Measurements from ENCODE around the gene GTF2A1.

DNA sequence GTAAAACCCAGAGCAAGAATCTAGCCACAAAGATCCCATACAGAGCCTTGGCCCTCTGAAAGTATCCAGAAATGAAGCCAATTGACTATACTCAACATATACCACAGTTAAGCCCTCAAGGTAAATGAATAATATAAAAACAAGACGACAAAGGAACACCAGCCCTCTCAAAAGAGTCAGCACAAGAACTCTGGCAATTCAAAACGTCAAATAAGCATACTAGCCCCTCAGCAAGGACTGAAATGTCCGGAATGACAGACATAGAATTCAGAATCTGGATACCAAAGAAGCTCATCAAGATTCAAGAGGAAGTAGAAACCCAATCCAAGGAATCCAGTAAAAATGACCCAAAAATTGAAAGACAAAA, 49.9 kb downstream of the GTF2A1 start:
- TF ChIP-seq, protein P1, sequence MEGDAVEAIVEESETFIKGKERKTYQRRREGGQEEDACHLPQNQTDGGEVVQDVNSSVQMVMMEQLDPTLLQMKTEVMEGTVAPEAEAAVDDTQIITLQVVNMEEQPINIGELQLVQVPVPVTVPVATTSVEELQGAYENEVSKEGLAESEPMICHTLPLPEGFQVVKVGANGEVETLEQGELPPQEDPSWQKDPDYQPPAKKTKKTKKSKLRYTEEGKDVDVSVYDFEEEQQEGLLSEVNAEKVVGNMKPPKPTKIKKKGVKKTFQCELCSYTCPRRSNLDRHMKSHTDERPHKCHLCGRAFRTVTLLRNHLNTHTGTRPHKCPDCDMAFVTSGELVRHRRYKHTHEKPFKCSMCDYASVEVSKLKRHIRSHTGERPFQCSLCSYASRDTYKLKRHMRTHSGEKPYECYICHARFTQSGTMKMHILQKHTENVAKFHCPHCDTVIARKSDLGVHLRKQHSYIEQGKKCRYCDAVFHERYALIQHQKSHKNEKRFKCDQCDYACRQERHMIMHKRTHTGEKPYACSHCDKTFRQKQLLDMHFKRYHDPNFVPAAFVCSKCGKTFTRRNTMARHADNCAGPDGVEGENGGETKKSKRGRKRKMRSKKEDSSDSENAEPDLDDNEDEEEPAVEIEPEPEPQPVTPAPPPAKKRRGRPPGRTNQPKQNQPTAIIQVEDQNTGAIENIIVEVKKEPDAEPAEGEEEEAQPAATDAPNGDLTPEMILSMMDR (IDR thresholded peaks at IDR 0.05) = no peak
- TF ChIP-seq EP300 (IDR thresholded peaks at IDR 0.05) (no peak), POLR2A (IDR thresholded peaks at IDR 0.05) (no peak)
